HuH-7 (cell line): Measurements from ENCODE around the gene TBC1D32.
"Not testable (repeated sequence)": the region's sequence is repeated elsewhere in the genome, so short reads cannot be mapped to it uniquely, and the experiment has no call there.

ENCODE experiments used
- DNase-seq: peaks from one replicate; pipeline ENCODE4 v3.0.0; 2011; ENCODE audit warnings: low spot score

Gene TBC1D32

DNA sequence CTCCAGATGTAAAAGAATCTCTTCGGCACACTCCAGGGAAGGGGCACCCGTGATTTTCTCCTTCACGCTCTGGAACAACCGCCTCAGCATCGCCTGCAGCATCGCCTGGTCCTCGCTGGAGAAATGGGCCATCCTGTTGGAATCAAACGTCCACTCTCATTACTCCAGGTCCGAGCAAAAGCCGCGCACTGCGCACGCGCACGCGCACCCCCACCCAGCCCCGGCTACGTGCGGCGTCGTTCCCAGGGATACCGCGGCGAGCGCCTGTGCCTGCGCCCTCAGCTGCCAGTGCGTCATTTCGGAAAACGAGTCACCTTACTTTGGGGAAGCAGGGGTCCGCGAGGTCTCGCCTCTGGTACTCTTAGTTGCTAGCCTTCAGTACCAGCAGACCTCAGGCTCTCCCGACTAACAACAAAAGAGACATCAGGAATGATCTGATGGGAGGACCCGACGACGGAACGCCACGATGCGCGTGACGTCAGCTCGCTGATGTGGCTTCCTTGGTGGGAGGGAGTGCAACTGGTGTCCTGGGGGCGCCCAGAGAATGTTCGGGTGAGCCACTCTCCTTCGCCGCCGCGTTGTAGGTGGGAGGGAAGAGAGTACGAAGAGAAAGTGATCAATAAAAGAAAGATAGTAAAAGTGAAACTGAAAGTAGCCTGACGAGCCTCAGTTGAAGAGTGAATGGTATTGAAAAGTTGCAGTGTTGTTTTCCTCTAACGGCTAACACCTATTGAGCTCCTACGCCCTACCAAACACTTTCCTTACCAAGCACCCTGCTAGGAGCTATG is at the start of gene TBC1D32:
Gene TBC1D32, minus strand, starts transcription at position 182 of the 788 bp plus-strand sequence. Its CDS starts 50 bp downstream, at position 132.
- DNase-seq = peak; percentile 90

DNA sequence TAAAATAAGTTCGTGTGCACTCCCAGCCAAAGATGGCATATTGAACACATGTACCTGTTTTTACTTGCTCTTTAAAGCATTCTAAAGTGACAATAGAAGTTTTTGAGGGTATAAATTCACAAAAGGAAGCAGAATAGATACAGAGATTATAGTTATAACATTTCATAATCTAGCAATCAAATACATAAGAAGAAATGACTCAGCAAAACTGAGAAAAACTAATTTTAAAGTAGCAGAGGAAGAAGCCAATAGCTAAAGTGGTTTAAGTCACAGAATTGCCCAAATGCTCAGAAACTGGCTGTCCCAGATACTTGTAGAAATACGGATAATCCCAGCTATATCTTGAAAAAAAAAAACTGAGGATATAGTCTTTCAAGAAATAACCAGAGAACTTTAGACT is 49.2 kb upstream of the TBC1D32 start:
- no peak for DNase-seq

DNA sequence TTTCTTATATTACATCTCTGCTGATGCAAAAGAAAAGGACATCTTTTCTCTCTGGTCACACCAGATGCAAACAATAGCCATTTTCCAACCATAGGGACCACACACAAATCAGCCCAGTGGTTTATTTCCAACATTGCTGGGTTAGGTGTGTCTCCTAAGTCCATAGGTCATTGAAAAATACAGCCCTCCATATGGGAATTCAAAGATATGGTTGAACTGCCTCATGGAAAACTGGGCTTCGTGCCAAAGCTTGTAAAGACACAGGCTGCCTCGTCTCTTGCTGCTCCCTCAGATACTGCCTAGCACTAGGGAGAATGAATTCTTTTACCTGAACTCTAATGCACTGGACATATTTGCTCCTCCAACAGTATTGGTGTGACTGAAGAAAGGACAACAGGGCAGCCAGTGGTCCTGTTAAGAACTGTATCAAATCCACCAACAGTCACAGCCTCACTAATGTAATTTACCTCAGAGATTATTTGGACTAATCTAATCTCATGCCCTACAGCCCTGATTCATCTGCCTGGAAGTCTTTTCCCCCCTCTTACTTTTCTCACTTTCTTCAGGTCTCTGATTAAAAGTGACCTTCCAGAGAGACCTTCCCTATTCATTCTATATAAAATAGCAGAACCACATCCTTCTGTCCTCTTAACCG is 48.3 kb upstream of the TBC1D32 start:
- DNase-seq = peak; percentile 48

DNA sequence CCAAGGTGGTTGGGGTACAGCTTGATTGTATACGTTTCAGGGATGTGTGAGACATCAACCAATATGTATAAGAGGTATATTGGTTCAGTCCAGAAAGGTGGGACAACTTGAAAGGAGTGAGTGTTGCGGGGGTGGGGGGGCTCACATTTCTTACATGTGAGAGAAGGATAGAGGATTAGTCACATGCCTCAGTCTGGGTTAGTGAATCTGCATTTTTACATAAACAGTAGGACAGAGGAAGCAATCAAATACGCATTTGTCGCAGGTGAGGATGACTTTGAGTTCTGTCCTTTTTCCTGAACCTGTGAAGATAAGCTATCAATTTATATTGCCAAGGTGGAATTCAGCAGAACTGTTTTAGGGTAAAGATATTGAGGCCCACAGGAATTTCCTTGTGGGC is 42.1 kb upstream of the TBC1D32 start:
- DNase-seq = no peak

DNA sequence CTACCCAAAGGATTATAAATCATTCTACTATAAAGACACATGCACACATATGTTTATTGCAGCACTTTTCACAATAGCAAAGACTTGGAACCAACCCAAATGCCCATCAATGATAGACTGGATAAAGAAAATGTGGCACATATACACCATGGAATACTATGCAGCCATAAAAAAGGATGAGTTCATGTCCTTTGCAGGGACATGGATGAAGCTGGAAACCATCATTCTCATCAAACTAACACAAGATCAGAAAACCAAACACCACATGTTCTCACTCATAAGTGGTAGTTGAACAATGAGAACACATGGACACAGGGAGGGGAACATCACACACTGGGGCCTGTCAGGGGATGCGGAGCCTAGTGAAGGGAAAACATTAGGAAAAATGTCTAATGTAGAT is 39.9 kb upstream of the TBC1D32 start:
- not testable (repeated sequence) for DNase-seq

GRCh38 chr6:121365536-121366521 is 31.5 kb upstream of the TBC1D32 start:
- no peak for DNase-seq

GRCh38 chr6:121356575-121356974 is 22.3 kb upstream of the TBC1D32 start:
- DNase-seq = no peak

DNA sequence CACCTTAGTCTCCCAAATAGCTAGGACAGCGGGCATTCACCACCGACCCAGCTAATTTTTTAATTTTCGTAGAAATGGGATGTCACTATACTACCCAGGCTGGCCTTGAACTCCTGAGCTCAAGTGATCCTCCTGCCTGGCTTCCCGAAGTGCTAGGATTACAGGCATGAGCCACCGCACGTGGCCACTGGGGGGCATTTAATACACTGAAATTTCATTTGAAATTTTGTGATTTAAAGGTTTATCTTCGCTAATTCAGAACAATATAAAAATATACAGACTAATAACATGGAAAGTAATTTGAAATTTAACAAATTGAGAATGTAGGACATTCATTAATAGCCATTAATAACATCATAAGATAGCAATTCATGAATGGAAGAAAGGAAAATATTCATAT is 20.5 kb upstream of the TBC1D32 start:
- no peak for DNase-seq

DNA sequence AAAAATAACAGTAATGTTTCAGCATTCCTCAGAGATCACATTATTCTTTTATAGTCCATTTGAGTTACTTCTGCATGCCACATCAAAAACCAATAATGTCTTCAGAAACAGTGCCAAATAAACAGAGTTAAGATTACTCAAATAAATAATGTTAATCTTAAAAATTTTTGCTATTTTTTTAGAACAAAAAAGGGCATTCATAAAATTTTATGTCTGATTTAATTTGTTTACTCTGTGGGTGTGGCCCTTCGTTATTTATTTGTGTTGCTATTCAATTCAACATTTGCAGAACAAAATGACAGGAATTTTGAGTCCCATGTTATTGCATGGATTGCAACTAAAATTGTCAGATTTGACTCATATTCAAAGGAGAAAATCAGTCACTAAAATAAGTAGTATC is 18.7 kb upstream of the TBC1D32 start:
- DNase-seq = no peak

- no peak for DNase-seq
Measured at GRCh38 chr6:121351916-121352315, 17.6 kb upstream of the TBC1D32 start.

DNA sequence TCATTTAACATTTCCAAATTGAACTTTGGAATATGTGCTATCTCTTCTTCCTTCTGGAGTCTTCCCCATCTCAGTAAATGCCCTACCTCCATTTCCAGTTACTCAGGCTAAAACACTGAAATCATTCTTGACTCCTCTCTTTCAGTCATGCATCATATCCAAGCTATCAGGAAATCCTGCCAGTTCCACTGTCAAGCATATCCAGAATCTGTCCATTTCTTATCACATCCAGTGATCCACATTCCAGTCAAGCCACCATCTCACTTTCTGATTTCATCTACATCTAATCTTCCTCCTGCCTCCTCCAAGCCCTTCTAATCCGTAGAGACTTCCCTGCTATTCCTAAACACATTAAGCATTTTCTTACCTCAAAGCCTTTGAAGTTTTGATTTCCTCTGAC is 15.3 kb upstream of the TBC1D32 start:
- DNase-seq = no peak

- no peak for DNase-seq
Measured at GRCh38 chr6:121347484-121347883, 13.2 kb upstream of the TBC1D32 start.

GRCh38 chr6:121344539-121344938 is 10.3 kb upstream of the TBC1D32 start:
- DNase-seq = no peak

DNA sequence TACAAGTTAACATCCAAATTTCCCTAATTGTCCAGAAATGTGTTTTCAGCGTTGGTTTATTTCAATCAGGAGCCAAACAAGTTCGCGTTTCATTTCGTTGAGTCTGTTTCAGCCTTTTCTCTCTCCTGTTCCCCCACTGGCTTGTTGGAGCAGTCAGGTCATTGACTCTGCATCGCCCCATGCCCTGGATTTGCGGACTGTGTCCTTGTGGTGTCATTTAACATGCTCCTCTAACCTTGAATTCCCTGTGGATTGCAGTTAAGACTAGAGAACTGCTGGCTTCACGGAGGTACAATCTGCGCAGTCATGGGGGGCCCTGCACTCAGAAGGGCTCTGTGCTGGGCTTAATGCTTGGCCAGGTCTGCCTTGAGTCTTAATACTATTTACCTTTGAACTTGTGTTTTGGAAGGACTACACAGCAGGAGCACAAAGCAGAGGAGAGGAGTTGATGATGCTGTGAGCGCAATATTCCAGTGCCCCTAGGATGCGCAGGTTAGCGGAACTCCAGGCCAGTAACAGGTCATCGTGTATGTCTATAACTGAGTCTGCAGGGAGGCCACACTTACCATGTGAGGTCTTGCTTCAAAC is 5.5 kb upstream of the TBC1D32 start:
- no peak for DNase-seq

DNA sequence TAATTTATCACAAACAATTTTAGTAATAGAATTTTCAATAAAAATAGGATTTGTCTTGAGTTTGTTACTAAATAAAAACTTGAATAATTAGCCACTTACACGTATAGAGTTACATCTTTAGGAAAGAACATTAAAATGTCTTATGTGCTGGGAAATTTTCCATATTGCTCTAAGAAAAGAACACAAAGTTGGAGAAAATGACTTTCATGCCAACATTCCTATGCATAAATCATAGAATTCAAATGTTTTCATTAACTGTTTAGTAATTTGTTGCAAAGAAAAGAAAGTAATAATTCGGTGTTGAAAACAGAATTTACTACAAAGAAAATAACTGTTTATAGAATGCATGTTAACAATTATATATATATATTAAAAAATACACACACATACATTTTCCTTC is 4.7 kb upstream of the TBC1D32 start:
- DNase-seq = no peak

GRCh38 chr6:121338366-121338765 is 4.1 kb upstream of the TBC1D32 start:
- DNase-seq = no peak

DNA sequence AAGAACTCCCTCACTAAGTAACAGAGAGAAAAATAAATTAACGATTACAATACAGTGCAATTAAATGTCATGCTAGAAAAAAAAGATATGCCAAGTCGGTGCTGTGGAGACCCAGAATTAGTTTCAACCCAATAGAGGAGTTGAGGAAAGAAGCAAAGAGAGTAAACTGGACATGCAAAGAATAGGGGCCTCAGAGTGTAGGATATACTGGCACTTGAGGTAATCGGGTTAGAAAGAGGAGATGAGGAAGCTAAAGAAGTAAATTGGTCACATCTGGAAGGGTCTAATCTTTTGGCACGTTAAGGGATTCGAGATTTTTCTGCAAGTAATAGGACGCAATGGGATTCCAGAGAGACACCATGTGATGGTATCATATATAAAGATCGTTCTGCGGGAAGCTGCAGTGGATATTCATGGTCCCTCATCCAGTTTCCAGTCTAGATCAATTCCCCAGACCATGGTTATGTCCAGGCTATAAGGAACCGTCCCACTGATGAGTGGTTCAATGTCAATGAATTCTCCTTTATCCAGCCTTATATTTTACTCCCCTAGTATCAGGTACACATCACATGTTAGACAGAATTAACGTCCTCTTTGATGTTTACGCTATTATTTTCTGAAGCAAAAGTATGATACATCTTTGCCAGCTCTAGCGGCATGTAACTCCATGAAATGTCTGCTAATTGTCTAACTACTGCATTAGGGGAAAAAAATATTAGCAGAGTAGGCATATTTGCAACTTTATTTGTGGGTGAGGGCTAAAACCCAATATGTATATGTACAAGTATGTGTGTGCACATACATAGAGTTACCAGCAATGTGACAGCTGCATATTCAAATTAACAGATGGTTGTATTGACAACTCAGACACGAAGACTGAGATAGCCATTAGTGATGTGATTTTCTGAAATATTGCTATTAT is 1.1 kb upstream of the TBC1D32 start:
- DNase-seq = no peak

DNA sequence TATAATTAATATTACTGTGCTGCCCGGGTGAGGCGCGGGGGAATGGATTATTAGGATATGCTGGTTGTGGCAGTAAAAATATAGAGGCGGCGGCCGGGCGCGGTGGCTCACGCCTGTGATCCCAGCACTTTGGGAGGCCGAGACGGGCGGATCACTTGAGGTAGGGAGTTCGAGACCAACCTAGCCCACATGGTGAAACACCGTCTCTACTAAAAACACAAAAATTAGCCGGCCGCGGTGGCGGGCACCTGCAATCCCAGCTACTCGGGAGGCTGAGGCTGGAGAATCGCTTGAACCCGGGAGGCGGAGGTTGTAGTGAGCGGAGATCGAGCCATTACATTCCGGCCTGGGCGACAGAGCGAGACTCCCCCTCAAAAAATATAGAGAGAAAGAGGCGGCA is 586 bp downstream of the TBC1D32 start:
- not testable (repeated sequence) for DNase-seq

DNA sequence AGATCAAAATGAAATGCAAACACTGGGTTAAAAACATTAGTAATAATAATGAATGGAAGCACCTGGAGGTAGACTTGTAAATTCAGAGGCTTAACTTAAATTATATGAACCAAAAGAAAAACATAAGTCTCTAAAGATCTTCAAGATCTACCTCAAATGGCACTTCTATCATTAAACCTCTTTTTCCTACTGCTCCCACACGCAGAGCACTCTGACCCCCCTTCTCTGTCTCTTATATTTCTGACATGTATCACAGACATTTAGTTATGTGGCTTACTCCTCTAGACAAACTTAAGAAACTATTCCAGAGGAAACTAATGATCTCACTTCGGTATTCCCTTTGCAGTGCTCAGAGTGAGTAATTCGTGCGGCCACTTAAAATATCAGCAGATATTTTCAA is 1.1 kb downstream of the TBC1D32 start:
- no peak for DNase-seq

GRCh38 chr6:121330516-121330915 is 3.8 kb downstream of the TBC1D32 start:
- DNase-seq = no peak

DNA sequence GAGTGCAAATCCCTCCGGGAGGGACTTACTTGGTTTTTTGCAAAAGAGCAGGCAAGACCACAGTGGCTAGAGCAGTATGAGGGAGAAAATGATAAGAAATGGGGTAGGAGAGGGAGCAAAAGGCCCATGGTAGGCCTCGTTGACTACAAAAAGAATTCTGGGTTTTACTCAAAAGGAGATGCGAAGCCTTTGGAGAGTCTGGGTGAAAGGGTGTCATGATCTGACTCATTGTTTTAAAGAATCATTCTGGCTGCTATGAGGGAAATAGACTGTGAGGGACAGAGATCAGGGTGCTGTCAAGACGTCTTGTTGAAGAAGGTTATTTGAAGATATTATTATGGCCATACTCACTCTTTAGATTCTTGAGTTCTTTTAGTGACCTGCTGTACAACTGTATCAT is 13.0 kb downstream of the TBC1D32 start:
- DNase-seq = no peak
